HG03039 (cell line): ENCODE results near the gene FAM185A.
A peak's percentile ranks its signal among the peaks of the same experiment; 100 is the strongest.
"Not testable (repeated sequence)": the region's sequence is repeated elsewhere in the genome, so short reads cannot be mapped to it uniquely, and the experiment has no call there.

Source experiments
- ATAC-seq: cut with Tn5 transposase; IDR thresholded peaks from one replicate; pipeline ENCODE4 v1.9.1; 2021; ENCODE audit warnings: mild to moderate bottlenecking, moderate library complexity; ENCODE audit not compliant: unreplicated experiment

The FAM185A gene

DNA sequence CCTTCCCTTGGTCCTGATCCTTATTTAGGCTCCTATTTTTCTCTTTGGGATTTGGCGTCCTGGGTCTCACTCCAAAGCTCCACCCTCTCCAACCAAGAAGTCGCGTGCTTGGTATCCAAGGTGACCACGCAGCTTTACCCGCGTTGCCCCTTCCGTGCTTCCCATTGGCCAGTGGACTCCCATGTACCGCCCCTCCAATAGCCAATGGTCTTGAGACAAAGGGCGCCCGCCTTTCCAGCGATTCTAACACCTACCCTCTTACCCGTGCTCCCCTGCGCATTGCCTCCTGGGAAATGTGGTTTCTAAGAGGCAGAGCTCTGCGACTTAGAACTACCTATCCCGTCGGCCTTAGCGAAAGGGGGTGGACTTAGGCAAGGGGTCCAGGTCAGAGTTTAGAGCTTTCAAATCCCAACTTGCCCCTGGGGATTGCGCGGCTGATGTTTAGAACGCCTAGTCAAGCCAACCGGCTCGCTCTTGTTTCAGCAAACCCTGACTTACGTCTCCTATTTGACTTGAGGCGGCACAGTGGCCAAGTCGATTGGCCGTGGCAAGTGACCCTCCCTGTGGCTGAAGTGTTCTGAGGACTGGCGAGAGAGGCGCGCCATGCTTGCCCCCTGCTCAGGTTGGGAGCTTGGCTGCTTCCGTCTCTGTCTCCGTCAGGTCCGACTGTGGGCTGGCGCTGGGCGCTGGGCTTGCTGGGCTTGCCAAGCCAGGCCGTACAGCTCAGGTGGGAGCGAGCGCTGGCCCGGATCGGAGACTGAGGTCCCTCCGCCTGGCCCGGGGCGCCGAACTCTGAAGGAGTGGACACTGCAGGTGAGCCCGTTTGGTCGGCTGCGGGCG, at the start of gene FAM185A:
Gene FAM185A (plus strand): TSS at position 395 of the 840 bp plus-strand sequence. CDS start 209 bp downstream, at position 604.
- peak; percentile 98 for ATAC-seq

DNA sequence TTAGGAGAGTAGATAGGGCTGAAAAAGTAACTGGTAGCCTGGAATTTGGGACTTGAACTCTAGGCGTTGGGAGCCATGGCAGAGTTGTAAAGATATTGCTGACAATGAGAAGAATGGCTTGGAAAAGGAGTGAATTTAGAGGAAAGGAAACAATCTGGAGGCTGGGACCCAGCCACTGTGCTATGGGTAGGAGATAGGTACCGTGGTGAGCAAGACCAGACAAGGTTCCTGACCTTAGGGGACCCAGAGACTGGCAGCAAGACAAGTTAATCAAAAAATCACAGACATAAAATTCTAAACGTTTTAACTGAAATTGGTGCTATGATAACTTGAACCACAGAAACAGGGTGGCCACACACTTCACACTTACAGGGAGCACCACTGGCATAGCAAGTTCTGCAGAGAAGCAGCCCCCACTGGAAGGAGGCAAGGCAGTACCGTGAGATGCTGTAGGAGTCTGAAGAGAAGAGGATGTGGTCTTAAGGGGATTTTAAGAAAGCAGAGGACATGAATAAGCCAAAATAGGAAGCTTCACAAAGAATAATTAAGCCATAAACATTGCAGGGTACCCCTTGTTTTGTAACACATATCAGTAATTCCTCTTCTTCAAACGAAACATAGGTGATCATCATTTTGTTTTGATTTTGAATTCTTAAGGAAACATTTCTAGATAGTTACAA, 35.6 kb upstream of the FAM185A start:
- peak; percentile 43 for ATAC-seq

DNA sequence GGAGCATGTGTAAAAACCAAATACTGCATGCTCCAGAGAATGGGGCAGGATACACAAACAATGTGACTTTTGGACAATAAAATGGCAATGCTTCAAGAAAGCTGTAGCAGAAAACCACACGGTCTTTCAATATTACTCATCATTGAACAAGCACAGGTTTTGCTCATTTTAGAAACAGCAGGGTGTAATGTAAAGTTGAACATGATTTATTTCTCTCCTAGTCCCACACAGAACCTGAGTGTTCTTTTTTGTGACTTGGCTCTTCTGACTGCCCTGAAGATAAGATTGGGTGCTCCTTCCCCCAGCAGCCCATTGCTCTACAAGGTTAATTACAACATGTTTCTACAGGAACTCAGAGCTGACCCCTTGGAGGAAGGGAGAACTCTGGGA, 35.1 kb upstream of the FAM185A start:
- ATAC-seq = peak; percentile 69

DNA sequence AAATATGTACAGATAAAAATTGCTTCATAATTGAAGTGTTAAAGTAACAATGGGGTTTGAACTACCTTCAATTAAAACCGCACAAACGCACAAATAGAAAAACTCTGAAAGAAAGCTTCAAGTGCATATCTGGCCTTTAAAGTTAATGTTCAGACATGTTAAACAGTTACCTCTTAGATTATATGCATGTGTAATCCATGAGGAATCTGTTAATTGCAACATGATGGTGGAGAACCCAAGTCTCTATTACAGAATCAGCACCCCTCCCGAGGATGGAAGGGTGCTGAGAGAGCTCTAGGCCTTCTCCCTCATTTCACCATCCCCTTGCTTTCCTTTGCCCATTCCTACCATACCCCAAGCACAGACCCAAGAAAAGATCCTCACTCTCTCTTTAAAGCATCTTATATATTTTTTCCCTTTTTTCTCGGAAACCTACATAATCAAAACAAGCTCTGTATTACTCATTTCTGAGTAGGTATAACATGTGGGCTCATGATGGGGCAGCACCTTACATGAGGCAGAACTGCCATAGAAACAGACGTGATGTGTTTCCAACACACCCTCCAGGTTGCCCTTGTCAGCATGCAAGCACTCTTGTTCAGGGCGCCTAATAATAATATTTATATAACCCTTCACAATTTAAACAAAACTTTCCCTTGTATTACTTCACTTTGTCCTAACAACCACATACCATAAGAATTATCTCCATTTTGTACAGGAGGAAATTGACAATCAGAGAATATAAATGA, 33.9 kb upstream of the FAM185A start:
- ATAC-seq = not testable (repeated sequence)

DNA sequence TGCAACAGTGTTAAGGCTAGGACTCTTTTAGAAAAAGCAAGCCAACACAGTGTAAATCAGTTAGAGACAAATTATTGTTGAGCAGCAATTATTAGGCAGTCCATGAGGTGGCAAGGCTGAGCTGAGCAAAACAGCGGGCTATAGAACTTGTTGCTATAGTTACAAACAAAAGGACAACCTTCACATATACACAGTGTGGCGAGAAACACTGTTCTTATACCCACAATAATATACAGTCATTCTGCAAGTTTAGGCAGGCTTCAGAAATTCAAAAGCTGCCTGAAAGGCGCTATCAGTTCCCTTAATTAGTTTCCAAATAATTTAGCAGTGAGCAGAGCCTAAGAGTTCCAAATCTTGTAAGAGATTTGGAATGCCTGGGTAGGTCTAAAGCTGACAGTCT, 33.1 kb upstream of the FAM185A start:
- ATAC-seq = peak; percentile 44

GRCh38 chr7:102718491-102718890, 30.3 kb upstream of the FAM185A start:
- not testable (repeated sequence) for ATAC-seq

GRCh38 chr7:102726170-102726569, 22.6 kb upstream of the FAM185A start:
- not testable (repeated sequence) for ATAC-seq

DNA sequence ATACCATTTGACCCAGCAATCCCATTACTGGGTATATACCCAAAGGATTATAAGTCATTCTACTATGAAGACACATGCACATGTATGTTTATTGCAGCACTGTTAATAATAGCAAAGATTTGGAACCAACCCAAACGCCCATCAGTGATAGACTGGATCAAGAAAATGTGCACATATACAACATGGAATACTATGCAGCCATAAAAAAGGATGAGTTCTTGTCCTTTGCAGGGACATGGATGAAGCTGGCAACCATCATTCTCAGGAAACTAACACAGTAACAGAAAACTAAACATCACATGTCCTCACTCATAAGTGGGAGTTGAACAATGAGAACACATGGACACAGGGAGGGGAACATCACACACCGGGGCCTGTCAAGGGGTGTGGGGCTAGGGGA, 19.1 kb upstream of the FAM185A start:
- not testable (repeated sequence) for ATAC-seq

DNA sequence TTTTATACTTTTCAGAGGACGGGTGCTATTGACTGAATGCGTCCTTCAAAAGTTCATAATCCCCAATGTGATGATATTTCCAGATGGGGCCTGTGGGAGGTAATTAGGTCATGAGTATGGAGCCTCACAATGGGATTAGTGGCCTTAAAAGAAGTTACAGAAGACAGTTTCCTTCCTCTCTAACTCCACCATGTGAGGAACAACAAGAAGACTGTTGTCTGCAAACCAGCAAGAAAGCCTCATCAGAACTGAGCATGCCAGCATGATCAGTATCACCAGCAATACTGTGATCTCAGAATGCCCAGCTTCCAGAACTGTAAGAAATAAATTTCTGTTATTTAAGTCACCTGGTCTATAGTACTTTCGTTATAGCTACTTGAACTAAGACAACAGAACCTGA, 18.4 kb upstream of the FAM185A start:
- ATAC-seq = not testable (repeated sequence)

- peak; percentile 50 for ATAC-seq
Measured at GRCh38 chr7:102742002-102742771, 6.6 kb upstream of the FAM185A start.

DNA sequence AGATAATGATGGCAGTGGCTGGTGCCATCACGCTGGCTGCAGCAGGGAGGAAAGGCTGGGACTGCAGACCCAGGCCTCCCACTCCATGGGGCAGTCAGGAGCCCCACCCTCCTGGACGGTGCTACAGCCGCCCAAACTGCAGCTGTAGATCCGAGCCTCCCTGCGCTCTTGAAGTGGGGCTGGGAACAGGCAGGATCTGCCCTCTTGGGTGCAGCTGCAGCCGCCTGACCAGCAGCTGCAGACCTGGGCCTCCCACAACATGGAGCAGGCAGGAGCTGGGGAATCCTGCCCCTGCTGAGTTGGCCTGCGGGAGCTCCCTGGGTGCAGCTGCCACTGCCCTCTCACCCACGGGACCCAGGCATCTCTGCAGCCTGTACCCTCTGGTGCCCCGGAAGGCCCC, 4.9 kb upstream of the FAM185A start:
- not testable (repeated sequence) for ATAC-seq

GRCh38 chr7:102745494-102746288, 3.1 kb upstream of the FAM185A start:
- not testable (repeated sequence) for ATAC-seq

- not testable (repeated sequence) for ATAC-seq
Measured at GRCh38 chr7:102749445-102749786, 617 bp downstream of the FAM185A start.

DNA sequence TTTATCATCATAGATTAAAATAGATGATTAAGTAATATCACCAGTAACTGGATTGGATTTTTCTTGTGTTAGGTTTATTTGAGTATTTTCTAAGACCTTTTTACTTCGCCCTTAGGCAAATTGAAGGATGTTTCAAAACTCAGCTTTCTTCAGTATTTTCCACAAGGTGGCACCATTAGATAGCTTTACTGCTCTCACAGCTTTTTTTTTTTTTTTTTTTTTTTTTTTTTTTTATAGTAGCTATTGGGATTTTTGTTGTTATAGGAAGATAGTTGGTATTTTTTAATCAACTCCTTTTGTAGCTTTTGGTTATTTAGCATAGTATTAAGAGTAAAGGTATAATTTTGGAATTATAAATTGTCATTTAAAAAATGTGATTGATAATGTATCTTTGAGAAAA, 9.4 kb downstream of the FAM185A start:
- not testable (repeated sequence) for ATAC-seq

DNA sequence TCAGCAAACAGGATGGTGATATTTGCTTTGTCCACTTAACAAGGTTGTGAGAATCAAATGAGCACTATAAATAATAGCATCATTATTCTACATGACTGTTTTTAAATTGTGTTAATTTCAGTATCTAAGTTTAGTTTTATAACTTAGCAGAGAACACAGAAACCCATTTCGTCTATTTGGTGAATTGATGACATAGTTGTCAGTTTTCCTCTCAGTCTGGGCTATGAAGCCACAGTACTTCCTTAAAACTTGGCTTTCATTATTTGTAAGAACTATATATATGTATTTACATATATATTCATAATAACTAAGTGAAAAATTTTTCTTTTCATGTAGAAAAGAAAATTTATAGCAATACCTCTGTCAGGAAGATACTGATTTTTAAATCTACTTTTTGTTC, 11.1 kb downstream of the FAM185A start:
- ATAC-seq = not testable (repeated sequence)

DNA sequence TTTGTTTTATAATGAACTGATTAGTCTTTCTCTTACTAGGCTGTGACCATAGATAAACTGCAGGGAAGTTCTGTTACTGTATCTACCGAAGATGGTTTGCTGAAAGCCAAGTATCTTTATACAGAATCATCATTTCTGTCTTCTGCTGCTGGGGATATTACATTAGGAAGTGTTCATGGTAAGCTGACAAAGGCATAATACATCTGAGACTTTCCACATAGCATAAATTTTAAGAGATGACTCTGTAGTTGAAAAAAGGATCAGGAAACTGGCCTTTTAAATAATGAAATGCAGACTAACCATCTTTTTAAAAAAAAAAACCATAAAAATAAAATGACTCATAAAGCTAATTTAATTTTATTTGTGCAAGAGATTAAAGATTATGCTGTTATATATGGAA, 12.4 kb downstream of the FAM185A start:
- ATAC-seq = not testable (repeated sequence)

DNA sequence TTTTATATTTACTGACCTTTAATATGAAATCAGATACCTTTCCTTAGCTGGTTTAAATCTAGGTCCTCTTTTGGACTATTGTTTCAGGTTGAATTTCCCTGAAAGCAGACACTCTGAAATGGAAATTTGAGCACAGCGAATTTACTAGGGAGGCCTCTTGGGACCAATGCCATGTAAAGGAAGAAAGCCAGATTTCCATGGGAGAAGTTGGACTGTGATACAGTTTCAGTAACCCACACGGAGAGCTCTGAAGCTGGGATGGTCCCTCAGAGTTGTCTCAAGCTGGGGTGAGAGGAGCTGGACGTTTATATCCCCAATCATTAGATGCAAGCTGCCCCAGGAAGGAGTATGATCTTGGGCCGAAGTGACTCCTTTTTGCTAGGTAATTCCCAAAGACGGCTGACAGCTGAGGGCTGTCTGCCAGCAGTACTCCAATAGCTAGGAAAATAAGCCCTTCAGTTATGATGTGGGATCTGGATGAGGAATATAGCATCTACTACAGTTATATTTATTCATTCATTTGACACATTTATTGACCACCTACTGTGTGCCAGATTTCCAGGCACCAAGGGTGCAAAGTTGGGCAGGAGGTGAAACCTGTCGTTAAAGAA, 14.6 kb downstream of the FAM185A start:
- ATAC-seq = not testable (repeated sequence)

DNA sequence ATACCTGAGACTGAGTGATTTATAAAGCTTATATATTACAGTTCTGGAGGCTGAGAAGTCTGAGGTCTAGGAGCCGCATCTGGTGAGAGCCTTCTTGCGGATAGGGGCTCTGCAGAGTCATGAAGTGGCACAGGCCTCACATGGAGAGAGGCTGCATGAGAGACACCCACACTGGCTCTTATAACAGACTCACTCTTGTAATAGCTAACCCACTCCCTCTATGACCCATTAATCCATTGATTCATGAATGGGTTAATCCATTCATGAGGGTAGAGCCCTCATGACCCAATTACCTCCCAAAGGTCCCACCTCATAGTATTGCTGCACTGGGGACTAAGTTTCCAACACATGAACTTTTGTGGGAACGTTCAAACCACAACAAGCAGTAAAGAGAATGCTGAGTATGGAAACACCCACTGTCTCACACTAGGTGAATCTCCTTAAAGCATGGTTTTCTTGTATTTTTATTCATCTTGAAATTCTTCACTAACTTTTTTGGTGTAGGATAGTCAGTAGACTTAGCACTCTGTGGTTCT, 20.9 kb downstream of the FAM185A start:
- ATAC-seq = not testable (repeated sequence)

DNA sequence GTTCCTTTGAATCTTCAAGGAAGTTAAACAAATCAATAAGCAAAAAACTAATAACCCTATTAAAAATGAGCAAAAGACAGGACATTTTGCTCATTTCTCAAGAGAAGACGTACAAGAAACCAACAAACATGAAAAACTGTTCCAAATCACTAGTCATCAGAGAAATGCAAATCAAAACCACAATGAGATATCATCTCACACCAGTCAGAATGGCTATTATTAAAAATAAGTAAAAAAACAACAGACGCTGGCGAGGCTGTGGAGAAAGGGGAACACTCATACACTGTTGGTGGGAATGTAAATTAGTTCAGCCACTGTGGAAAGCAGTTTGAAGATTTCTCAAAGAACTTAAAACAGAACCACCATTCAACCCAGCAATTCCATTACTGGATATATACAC, 21.7 kb downstream of the FAM185A start:
- not testable (repeated sequence) for ATAC-seq
